ENCODE measurements around the gene FBXL2.

Gene FBXL2

GRCh38 chr3:33277193-33277882, at the start of gene FBXL2:
TSS of gene FBXL2 (plus strand) at chr3:33277442. CDS start at chr3:33277513, 71 bp downstream.
- no peak for FAIRE-seq

- FAIRE-seq: no peak
Observed at GRCh38 chr3:33229066-33229465, 48.2 kb upstream of the FBXL2 start.

GRCh38 chr3:33229947-33230346, 47.3 kb upstream of the FBXL2 start:
- no peak for FAIRE-seq

GRCh38 chr3:33231756-33232465, 45.3 kb upstream of the FBXL2 start:
- no peak for FAIRE-seq

GRCh38 chr3:33233884-33234283, 43.4 kb upstream of the FBXL2 start:
- FAIRE-seq: no peak

- no peak for FAIRE-seq
Observed at GRCh38 chr3:33236005-33236404, 41.2 kb upstream of the FBXL2 start.

GRCh38 chr3:33237439-33237838, 39.8 kb upstream of the FBXL2 start:
- no peak for FAIRE-seq

GRCh38 chr3:33238923-33239322, 38.3 kb upstream of the FBXL2 start:
- no peak for FAIRE-seq

GRCh38 chr3:33240261-33240660, 37.0 kb upstream of the FBXL2 start:
- no peak for FAIRE-seq

- no peak for FAIRE-seq
Observed at GRCh38 chr3:33246786-33247185, 30.5 kb upstream of the FBXL2 start.

GRCh38 chr3:33250712-33251111, 26.5 kb upstream of the FBXL2 start:
- no peak for FAIRE-seq

- FAIRE-seq: no peak
Observed at GRCh38 chr3:33256249-33256648, 21.0 kb upstream of the FBXL2 start.

GRCh38 chr3:33260104-33260503, 17.1 kb upstream of the FBXL2 start:
- FAIRE-seq: no peak

GRCh38 chr3:33269385-33269784, 7.9 kb upstream of the FBXL2 start:
- no peak for FAIRE-seq

GRCh38 chr3:33271324-33271723, 5.9 kb upstream of the FBXL2 start:
- no peak for FAIRE-seq

GRCh38 chr3:33273628-33274027, 3.6 kb upstream of the FBXL2 start:
- no peak for FAIRE-seq

- FAIRE-seq: no peak
Observed at GRCh38 chr3:33278163-33278562, 921 bp downstream of the FBXL2 start.

GRCh38 chr3:33287672-33288282, 10.5 kb downstream of the FBXL2 start:
- no peak for FAIRE-seq

GRCh38 chr3:33299395-33300081, 22.3 kb downstream of the FBXL2 start:
- no peak for FAIRE-seq

GRCh38 chr3:33312361-33312760, 35.1 kb downstream of the FBXL2 start:
- FAIRE-seq: no peak

- FAIRE-seq: no peak
Observed at GRCh38 chr3:33313331-33313730, 36.1 kb downstream of the FBXL2 start.

GRCh38 chr3:33314993-33315392, 37.8 kb downstream of the FBXL2 start:
- no peak for FAIRE-seq

- FAIRE-seq: no peak
Observed at GRCh38 chr3:33315826-33316225, 38.6 kb downstream of the FBXL2 start.

Measured in A204.1 (cell line).